GM12864 (cell line): ENCODE data around the gene NEIL3.

ENCODE experiments used
- DNase-seq: peaks from one replicate; pipeline ENCODE4 v3.0.0-alpha.2; 2011; ENCODE audit warnings: low read depth
- H3K4me3 ChIP-seq: 2 replicates; pipeline ENCODE4 v1.5.1; 2011; ENCODE audit warnings: mild to moderate bottlenecking, low read depth, low read length, control low read depth
- CTCF ChIP-seq: IDR thresholded peaks from 2 replicates; pipeline ENCODE4 v1.5.1; 2011; ENCODE audit warnings: low read depth, mild to moderate bottlenecking, moderate library complexity, low read length, control low read depth, inconsistent platforms; ENCODE audit errors: missing control alignments

NEIL3 gene

GRCh38 chr4:177271091-177271490 is 38.6 kb upstream of the NEIL3 start:
- H3K4me3 ChIP-seq = no peak overlapping the region
- TF ChIP-seq CTCF = no peak
- DNase-seq = no peak

GRCh38 chr4:177271915-177272766 is 37.5 kb upstream of the NEIL3 start:
- no peak for DNase-seq
- H3K4me3 ChIP-seq = no peak overlapping the region
- TF ChIP-seq CTCF = no peak

GRCh38 chr4:177275999-177276398 is 33.7 kb upstream of the NEIL3 start:
- DNase-seq = no peak
- TF ChIP-seq CTCF = no peak

GRCh38 chr4:177281351-177281909 is 28.2 kb upstream of the NEIL3 start:
- no peak for TF ChIP-seq CTCF
- DNase-seq = no peak

More at GRCh38 chr4:177275999-177276398, 33.7 kb upstream of the NEIL3 start:
- H3K4me3 ChIP-seq = no peak overlapping the region

GRCh38 chr4:177282284-177282835 is 27.3 kb upstream of the NEIL3 start:
- H3K4me3 ChIP-seq = no peak overlapping the region
- TF ChIP-seq CTCF = no peak
- no peak for DNase-seq

More at GRCh38 chr4:177281351-177281909, 28.2 kb upstream of the NEIL3 start:
- H3K4me3 ChIP-seq = no peak overlapping the region

GRCh38 chr4:177283167-177283566 is 26.5 kb upstream of the NEIL3 start:
- no peak for TF ChIP-seq CTCF
- DNase-seq = no peak
- no peak overlapping the region for H3K4me3 ChIP-seq
